GM18858 (cell line): ENCODE data around the gene RBBP8NL.

Source experiments
- ATAC-seq: cut with Tn5 transposase; IDR thresholded peaks from one replicate; pipeline ENCODE4 v1.9.1; 2021; ENCODE audit not compliant: unreplicated experiment

Gene RBBP8NL

GRCh38 chr20:62408640-62409039 is 18.7 kb downstream of the RBBP8NL start:
- ATAC-seq, result no peak

GRCh38 chr20:62408055-62408454 is 19.3 kb downstream of the RBBP8NL start:
- no peak for ATAC-seq

GRCh38 chr20:62407221-62407992 is 19.9 kb downstream of the RBBP8NL start, which contains the start of gene CABLES2:
TSS of gene CABLES2 (minus strand) at chr20:62407285. CDS start at chr20:62407276, 9 bp downstream.
- peak; percentile 83 for ATAC-seq

- no peak for ATAC-seq
These were observed 20.6 kb downstream of the RBBP8NL start for GRCh38 chr20:62406635-62407176.

GRCh38 chr20:62405981-62406513 is 21.3 kb downstream of the RBBP8NL start:
- ATAC-seq, result no peak

- ATAC-seq, result no peak
These were observed 22.0 kb downstream of the RBBP8NL start for GRCh38 chr20:62405108-62405980.

- ATAC-seq, result no peak
These were observed 22.6 kb downstream of the RBBP8NL start for GRCh38 chr20:62404761-62405107.

GRCh38 chr20:62404112-62404665 is 23.1 kb downstream of the RBBP8NL start:
- no peak for ATAC-seq

- no peak for ATAC-seq
These were observed 24.0 kb downstream of the RBBP8NL start for GRCh38 chr20:62403331-62403730.

GRCh38 chr20:62402456-62403150 is 24.7 kb downstream of the RBBP8NL start:
- ATAC-seq, result no peak

GRCh38 chr20:62401331-62401779 is 26.0 kb downstream of the RBBP8NL start:
- ATAC-seq, result no peak

GRCh38 chr20:62400541-62400940 is 26.8 kb downstream of the RBBP8NL start:
- no peak for ATAC-seq

- no peak for ATAC-seq
These were observed 27.3 kb downstream of the RBBP8NL start for GRCh38 chr20:62400021-62400420.

- no peak for ATAC-seq
These were observed 29.1 kb downstream of the RBBP8NL start for GRCh38 chr20:62398120-62398821.

- ATAC-seq, result no peak
These were observed 30.7 kb downstream of the RBBP8NL start for GRCh38 chr20:62396367-62397239.

- ATAC-seq, result no peak
These were observed 31.8 kb downstream of the RBBP8NL start for GRCh38 chr20:62395311-62396242.

GRCh38 chr20:62394248-62395245 is 32.8 kb downstream of the RBBP8NL start:
- ATAC-seq, result no peak
